ENCODE measurements around the gene RAP1B. TPM values are rescaled to one million over a fixed set of nuclear protein-coding genes. Genes with fewer than 3 reads are reported as not detected.
A peak's percentile ranks its signal among the peaks of the same experiment; 100 is the strongest.

Gene RAP1B
- total and polyA plus RNA-seq, 8 donors = 29.8 to 60.5 (median 37.1) TPM

GRCh38 chr12:68622250-68622649 lies 11.6 kb downstream of the RAP1B start:
- FAIRE-seq (no peak), DNase-seq (no peak), ATAC-seq (peak in 3 of 4 donors; percentile 30 to 54 (median 33))
- H3K27ac ChIP-seq = peak overlapping the region in 1 of 4 donors; percentile 24
- no peaks in the 10 kb centered on the region for H3K27me3 ChIP-seq
- intact Hi-C loops (cut with DNase I) = no loop called here
- H3K4me3 ChIP-seq = no peak overlapping the region
- WGBS, 2 donors = 35 to 53% methylated on average over 1 of the region's 1 CpG
- H3K4me1 ChIP-seq = peaks cover 29 to 42% (median 33%) of the 10 kb centered on the region in 3 donors
- no peak for TF ChIP-seq CTCF (IDR thresholded peaks at IDR 0.05)
- H3K36me3 ChIP-seq = peaks cover 0 to 4% (median 0%) of the 10 kb centered on the region in 3 donors
- no peaks in the 10 kb centered on the region for H3K9me3 ChIP-seq

- H3K9me3 ChIP-seq = no peaks in the 10 kb centered on the region
- H3K27me3 ChIP-seq = no peaks in the 10 kb centered on the region
- DNase-seq (no peak), FAIRE-seq (no peak), ATAC-seq (no peak)
- no peak overlapping the region for H3K27ac ChIP-seq
- H3K4me1 ChIP-seq = peaks cover 29 to 34% (median 32%) of the 10 kb centered on the region in 3 donors
- no peak overlapping the region for H3K4me3 ChIP-seq
- TF ChIP-seq CTCF (IDR thresholded peaks at IDR 0.05) = no peak
- intact Hi-C loops (cut with DNase I) = no loop called here
- H3K36me3 ChIP-seq = peaks cover 0 to 5% (median 0%) of the 10 kb centered on the region in 3 donors
Measured at GRCh38 chr12:68623059-68623458, 12.4 kb downstream of the RAP1B start.

GRCh38 chr12:68623984-68624383 lies 13.3 kb downstream of the RAP1B start:
- FAIRE-seq (no peak), ATAC-seq (no peak), DNase-seq (no peak)
- intact Hi-C loops (cut with DNase I) = no loop called here
- 95 to 100% methylated on average over 1 of the region's 1 CpG for WGBS, 2 donors
- Histone ChIP-seq H3K4me1 (peaks cover 26 to 32% (median 27%) of the 10 kb centered on the region in 3 donors), H3K27ac (no peak overlapping the region), H3K36me3 (peaks cover 0 to 5% (median 0%) of the 10 kb centered on the region in 3 donors), H3K9me3 (no peaks in the 10 kb centered on the region), H3K27me3 (no peaks in the 10 kb centered on the region), H3K4me3 (no peak overlapping the region)
- no peak for TF ChIP-seq CTCF (IDR thresholded peaks at IDR 0.05)

- H3K9me3 ChIP-seq = no peaks in the 10 kb centered on the region
- WGBS, 2 donors = 90 to 94% methylated on average over 2 of the region's 2 CpGs
- ATAC-seq = no peak
- no peak for TF ChIP-seq CTCF (IDR thresholded peaks at IDR 0.05)
- H3K36me3 ChIP-seq = peaks cover 0 to 5% (median 0%) of the 10 kb centered on the region in 3 donors
- intact Hi-C loops (cut with DNase I) = no loop called here
- H3K4me3 ChIP-seq = no peak overlapping the region
- FAIRE-seq = no peak
- no peak overlapping the region for H3K27ac ChIP-seq
- peaks cover 16 to 23% (median 21%) of the 10 kb centered on the region in 3 donors for H3K4me1 ChIP-seq
- no peak for DNase-seq
- H3K27me3 ChIP-seq = no peaks in the 10 kb centered on the region
Measured at GRCh38 chr12:68624933-68625332, 14.2 kb downstream of the RAP1B start.

GRCh38 chr12:68627673-68628319 lies 17.1 kb downstream of the RAP1B start:
- ATAC-seq = no peak
- DNase-seq = no peak
- Histone ChIP-seq H3K4me3 (no peak overlapping the region), H3K27me3 (no peaks in the 10 kb centered on the region), H3K9me3 (no peaks in the 10 kb centered on the region), H3K4me1 (peaks cover 2 to 12% (median 7%) of the 10 kb centered on the region in 3 donors), H3K36me3 (peaks cover 0 to 5% (median 0%) of the 10 kb centered on the region in 3 donors), H3K27ac (no peak overlapping the region)
- no peak for FAIRE-seq
- no peak for TF ChIP-seq CTCF (IDR thresholded peaks at IDR 0.05)
- WGBS, 2 donors = 97 to 98% methylated on average over 3 of the region's 3 CpGs
- intact Hi-C loops (cut with DNase I) = no loop called here

Data from pancreas (tissue), 10 donors.